Vagina (tissue), 2 donors: ENCODE data around the gene KAT5. TPM values are rescaled to one million over a fixed set of nuclear protein-coding genes. Genes with fewer than 3 reads are reported as not detected.
"Not testable (repeated sequence)": the region's sequence is repeated elsewhere in the genome, so short reads cannot be mapped to it uniquely, and the experiment has no call there.

Experiments
- DNase-seq, 2 donors: peaks; one replicate each; pipeline ENCODE4 v3.0.0-alpha.2; 2017; ENCODE audit errors: extremely low spot score in 2 of 2
- H3K27ac ChIP-seq: fragments of 200-600 bp; sonication (generic); one replicate; pipeline ENCODE4 v1.5.1; 2019
- H3K27me3 ChIP-seq: fragments of 200-600 bp; sonication (generic); one replicate; pipeline ENCODE4 v1.5.1; 2019
- H3K36me3 ChIP-seq, 2 donors: fragments of 200-600 bp; sonication (generic); one replicate each; pipeline ENCODE4 v1.5.1; 2017 to 2019
- H3K4me1 ChIP-seq: fragments of 200-600 bp; sonication (generic); one replicate; pipeline ENCODE4 v1.5.1; 2019
- H3K4me3 ChIP-seq, 2 donors: fragments of 200-600 bp; sonication (generic); 1 replicate in 1 of 2; 2 replicates in 1 of 2; pipeline ENCODE4 v1.5.1; 2016 to 2019
- H3K9me3 ChIP-seq: fragments of 200-600 bp; sonication (generic); one replicate; pipeline ENCODE4 v1.5.1; 2019
- CTCF ChIP-seq, 3 experiments: fragments of 450-650 bp in 2 of 3; fragments of 200-600 bp in 1 of 3; sonication (generic) in 1 of 3; IDR thresholded peaks; one replicate each; pipeline ENCODE4 v1.5.1; 2017 to 2019; ENCODE audit warnings: antibody characterized with exemption in 3 of 3, mild to moderate bottlenecking in 2 of 3, moderate library complexity in 2 of 3
- POLR2A ChIP-seq, 2 donors: fragments of 450-650 bp; IDR thresholded peaks; one replicate each; pipeline ENCODE4 v1.6.1; 2017; ENCODE audit warnings: antibody characterized with exemption in 2 of 2, mild to moderate bottlenecking in 2 of 2, moderate library complexity in 2 of 2
- POLR2AphosphoS5 ChIP-seq, 2 donors: sonication (generic); formaldehyde crosslinking; IDR thresholded peaks; one replicate each; pipeline ENCODE4 v1.9.0; 2017; ENCODE audit warnings: antibody characterized with exemption in 2 of 2, mild to moderate bottlenecking in 2 of 2, low read depth in 1 of 2; ENCODE audit not compliant: insufficient read depth in 1 of 2
- intact Hi-C: fragments of 100-400 bp; cut with DNase I; formaldehyde crosslinking; loops from one replicate; pipeline ENCODE4 v1.15.1; 2023
- total RNA-seq: library from RNA; depleted of rRNA; stranded (reverse); fragments of >200 nt; gene quantifications from one replicate; pipeline ENCODE4 v1.2.3, GENCODE V29; 2016

Gene KAT5
- total RNA-seq, 1 donor from 2014 or later: 58.9 TPM

GRCh38 chr11:65730461-65730860 is 18.4 kb downstream of the KAT5 start:
- DNase-seq: no peak
- Histone ChIP-seq H3K27ac (no peak overlapping the region), H3K36me3 (no peaks in the 10 kb centered on the region), H3K4me1 (no peaks in the 10 kb centered on the region), H3K4me3 (no peak overlapping the region), H3K9me3 (no peaks in the 10 kb centered on the region), H3K27me3 (no peaks in the 10 kb centered on the region)
- TF ChIP-seq POLR2AphosphoS5 (IDR thresholded peaks at IDR 0.05; ENCODE audit: insufficient read depth in 1 of 2, low read depth in 1 of 2) (no peak), CTCF (IDR thresholded peaks at IDR 0.05) (no peak), POLR2A (IDR thresholded peaks at IDR 0.05) (no peak)
- intact Hi-C loops: no loop called here

GRCh38 chr11:65735111-65735510 is 23.1 kb downstream of the KAT5 start:
- H3K4me1 ChIP-seq, H3K27ac ChIP-seq, H3K27me3 ChIP-seq, intact Hi-C loops, H3K9me3 ChIP-seq, H3K4me3 ChIP-seq, H3K36me3 ChIP-seq, DNase-seq: not testable (repeated sequence)

- Histone ChIP-seq H3K4me1 (no peaks in the 10 kb centered on the region), H3K27ac (no peak overlapping the region), H3K36me3 (no peaks in the 10 kb centered on the region), H3K9me3 (no peaks in the 10 kb centered on the region), H3K4me3 (no peak overlapping the region), H3K27me3 (no peaks in the 10 kb centered on the region)
- no peak for DNase-seq
- intact Hi-C loops: no loop called here
- no peak for TF ChIP-seq POLR2AphosphoS5 (IDR thresholded peaks at IDR 0.05; ENCODE audit: insufficient read depth in 1 of 2, low read depth in 1 of 2)
- no peak for TF ChIP-seq CTCF (IDR thresholded peaks at IDR 0.05)
- no peak for TF ChIP-seq POLR2A (IDR thresholded peaks at IDR 0.05)
Observed at GRCh38 chr11:65736810-65737209, 24.8 kb downstream of the KAT5 start.

GRCh38 chr11:65739022-65739421 is 27.0 kb downstream of the KAT5 start:
- Histone ChIP-seq H3K4me3 (no peak overlapping the region), H3K36me3 (no peaks in the 10 kb centered on the region), H3K9me3 (no peaks in the 10 kb centered on the region), H3K27ac (no peak overlapping the region), H3K27me3 (no peaks in the 10 kb centered on the region), H3K4me1 (no peaks in the 10 kb centered on the region)
- DNase-seq: no peak
- intact Hi-C loops: no loop called here
- no peak for TF ChIP-seq CTCF (IDR thresholded peaks at IDR 0.05)
- TF ChIP-seq POLR2AphosphoS5 (IDR thresholded peaks at IDR 0.05; ENCODE audit: insufficient read depth in 1 of 2, low read depth in 1 of 2): no peak

- no peak for DNase-seq
- Histone ChIP-seq H3K36me3 (no peaks in the 10 kb centered on the region), H3K4me1 (no peaks in the 10 kb centered on the region), H3K9me3 (no peaks in the 10 kb centered on the region), H3K4me3 (no peak overlapping the region), H3K27ac (no peak overlapping the region), H3K27me3 (no peaks in the 10 kb centered on the region)
- intact Hi-C loops: no loop called here
- TF ChIP-seq CTCF (IDR thresholded peaks at IDR 0.05) (no peak), POLR2AphosphoS5 (IDR thresholded peaks at IDR 0.05; ENCODE audit: insufficient read depth in 1 of 2, low read depth in 1 of 2) (no peak), POLR2A (IDR thresholded peaks at IDR 0.05) (no peak)
Observed at GRCh38 chr11:65741185-65741584, 29.1 kb downstream of the KAT5 start.

GRCh38 chr11:65742353-65742752 is 30.3 kb downstream of the KAT5 start:
- no peaks in the 10 kb centered on the region for H3K27me3 ChIP-seq
- H3K4me3 ChIP-seq: no peak overlapping the region
- H3K4me1 ChIP-seq: no peaks in the 10 kb centered on the region
- no peak for TF ChIP-seq POLR2AphosphoS5 (IDR thresholded peaks at IDR 0.05; ENCODE audit: insufficient read depth in 1 of 2, low read depth in 1 of 2)
- no peak for TF ChIP-seq CTCF (IDR thresholded peaks at IDR 0.05)
- TF ChIP-seq POLR2A (IDR thresholded peaks at IDR 0.05): no peak
- no peaks in the 10 kb centered on the region for H3K36me3 ChIP-seq
- DNase-seq: no peak
- H3K9me3 ChIP-seq: no peaks in the 10 kb centered on the region
- H3K27ac ChIP-seq: no peak overlapping the region
- intact Hi-C loops: no loop called here
